ENCODE data around the gene MRPL45. TPM values are rescaled to one million over a fixed set of nuclear protein-coding genes. Genes with fewer than 3 reads are reported as not detected.

Gene MRPL45
- total RNA-seq, 2 donors from 2014 or later, result 22.6 to 24.2 TPM

DNA sequence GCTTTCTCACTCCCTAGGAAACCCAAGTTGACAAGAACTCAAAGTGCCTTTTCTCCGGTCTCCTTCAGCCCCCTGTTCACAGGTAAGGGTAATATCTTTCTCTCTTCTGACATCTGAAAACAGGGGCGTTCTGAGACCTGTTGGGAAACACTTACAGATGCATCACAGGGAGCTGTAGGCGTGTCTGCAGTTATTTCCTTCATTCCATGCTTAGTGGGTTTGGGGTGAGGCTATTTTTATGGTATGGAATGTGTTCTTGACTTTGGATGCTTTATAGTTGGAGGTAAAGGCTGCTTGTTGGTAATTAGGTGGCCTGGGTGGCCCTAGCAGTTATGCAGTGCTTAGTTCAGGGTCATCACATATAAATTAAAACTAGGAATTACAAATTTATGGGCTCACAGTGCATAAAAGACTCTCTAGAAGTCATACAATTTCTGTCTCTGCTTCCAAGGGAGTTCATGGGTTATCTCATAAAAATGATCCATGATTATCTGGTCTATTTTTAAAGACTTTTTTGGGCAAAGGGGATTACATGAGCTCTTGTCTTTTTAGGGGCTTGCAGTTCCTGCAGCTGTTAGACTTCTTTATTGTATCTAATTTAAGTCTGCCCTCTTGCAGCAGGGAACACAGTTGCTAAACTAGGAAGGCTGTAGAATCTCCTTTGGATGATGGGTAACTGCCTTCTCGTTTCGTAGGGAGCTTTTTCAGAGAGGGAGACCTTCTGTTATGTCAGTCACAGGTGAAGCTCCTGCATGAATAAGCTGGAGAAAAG lies 64.9 kb downstream of the MRPL45 start:
- intact Hi-C loops (cut with DNase I), result no loop called here
- DNase-seq, result no peak
- no peak for ATAC-seq

DNA sequence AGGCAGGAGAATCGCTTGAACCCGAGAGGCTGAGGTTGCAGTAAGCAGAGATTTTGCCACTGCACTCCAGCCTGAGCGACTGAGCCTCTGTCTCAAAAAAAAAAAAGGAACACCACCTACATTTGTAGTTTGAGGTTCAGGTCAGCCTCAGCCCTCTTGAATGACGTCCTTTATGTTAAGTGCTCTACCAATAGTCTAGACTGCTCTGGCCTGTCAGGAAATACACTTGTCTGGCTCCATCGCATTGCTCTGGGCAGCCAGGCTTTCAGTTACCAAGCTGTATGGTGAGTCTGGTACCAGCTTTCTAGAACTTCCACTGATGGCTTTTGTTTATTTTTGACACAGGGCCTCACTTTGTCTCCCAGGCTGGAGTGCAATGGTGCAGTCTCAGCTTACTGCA lies 66.0 kb downstream of the MRPL45 start:
- no peak for ATAC-seq
- DNase-seq, result no peak
- intact Hi-C loops (cut with DNase I), result no loop called here

DNA sequence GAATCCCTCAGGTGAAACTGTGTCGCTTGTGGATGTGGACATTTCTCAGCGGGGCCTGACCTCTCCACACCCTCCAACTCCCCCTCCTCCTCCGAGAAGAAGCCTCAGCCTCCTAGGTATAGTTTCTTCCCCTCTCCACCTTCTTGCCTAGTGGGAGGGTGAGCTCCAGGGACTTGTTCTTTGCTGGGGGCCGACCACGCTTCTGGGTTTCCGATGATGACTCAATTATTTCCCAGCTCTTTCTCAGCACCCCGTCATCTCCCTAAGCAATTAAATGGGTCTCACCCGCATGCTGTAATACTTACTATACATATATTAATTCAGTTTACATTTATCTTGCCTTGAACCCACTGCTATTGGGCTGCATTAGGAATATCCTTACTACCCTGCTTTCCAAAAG lies 67.8 kb downstream of the MRPL45 start:
- intact Hi-C loops (cut with DNase I), result no loop called here
- ATAC-seq (no peak), DNase-seq (no peak)

DNA sequence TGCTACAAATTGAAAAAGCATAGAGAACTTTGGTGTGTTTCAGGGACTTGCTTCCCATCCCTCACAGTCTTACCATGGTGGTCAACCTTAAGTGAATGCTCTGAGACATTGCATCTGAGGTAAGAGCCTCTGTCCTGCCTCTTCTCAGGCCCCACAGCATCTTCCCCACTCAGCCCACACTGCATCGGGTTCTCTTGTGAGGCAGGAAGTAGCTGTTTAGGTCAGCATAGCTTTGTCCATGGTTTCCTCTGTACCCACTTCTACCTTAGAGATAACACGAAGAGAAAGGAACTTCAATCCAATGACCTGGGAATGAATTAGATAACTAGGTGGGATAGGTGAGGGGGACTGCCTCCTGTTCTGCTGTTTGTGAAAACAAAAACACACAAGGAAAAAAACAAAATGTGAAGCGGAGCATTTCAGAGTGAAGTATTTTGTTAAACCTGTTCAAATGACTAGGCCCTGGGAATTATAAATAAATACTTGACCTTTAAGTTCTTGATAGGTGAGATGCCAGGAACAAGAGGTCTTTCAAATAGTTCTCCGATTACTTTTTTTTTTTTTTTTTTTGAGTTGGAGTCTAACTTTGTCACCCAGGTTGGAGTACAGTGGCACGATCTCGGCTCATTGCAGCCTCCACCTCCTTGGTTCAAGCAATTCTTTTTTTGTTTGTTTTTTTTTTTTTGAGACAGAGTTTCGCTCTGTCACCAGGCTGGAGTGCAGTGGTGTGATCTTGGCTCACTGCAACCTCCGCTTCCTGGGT lies 72.3 kb downstream of the MRPL45 start:
- no peak for DNase-seq
- ATAC-seq, result no peak
- intact Hi-C loops (cut with DNase I), result no loop called here

Other genes starting within 250 kb of the MRPL45 start
- gene TBC1D3C, start 228.5 kb upstream of the MRPL45 start, total RNA-seq, result under 1 TPM in 1 of 2 donors, not detected in 1; 0.32 TPM
- gene TBC1D3E, start 169.2 kb upstream of the MRPL45 start, total RNA-seq, result not detected
- gene TBC1D3, start 104.6 kb upstream of the MRPL45 start, total RNA-seq, result not detected
- under 1 TPM in 1 of 2 donors, not detected in 1; 0.09 TPM for gene GPR179, start 46.8 kb downstream of the MRPL45 start, total RNA-seq
- gene SOCS7, start 54.7 kb downstream of the MRPL45 start, total RNA-seq, result 10 to 100 TPM; 11.2 to 11.4 TPM
- 10 to 100 TPM; 54.1 to 91.9 TPM for gene ARHGAP23, start 131.3 kb downstream of the MRPL45 start, total RNA-seq

All from left cardiac atrium (tissue), 4 donors.